HG03097 (cell line): ENCODE data around the gene NRN1L.
A peak's percentile ranks its signal among the peaks of the same experiment; 100 is the strongest.
"Not testable (repeated sequence)": the region's sequence is repeated elsewhere in the genome, so short reads cannot be mapped to it uniquely, and the experiment has no call there.

Experiments used
- ATAC-seq: cut with Tn5 transposase; IDR thresholded peaks from one replicate; pipeline ENCODE4 v1.9.1; 2021; ENCODE audit not compliant: unreplicated experiment, low FRiP score

Gene NRN1L

DNA sequence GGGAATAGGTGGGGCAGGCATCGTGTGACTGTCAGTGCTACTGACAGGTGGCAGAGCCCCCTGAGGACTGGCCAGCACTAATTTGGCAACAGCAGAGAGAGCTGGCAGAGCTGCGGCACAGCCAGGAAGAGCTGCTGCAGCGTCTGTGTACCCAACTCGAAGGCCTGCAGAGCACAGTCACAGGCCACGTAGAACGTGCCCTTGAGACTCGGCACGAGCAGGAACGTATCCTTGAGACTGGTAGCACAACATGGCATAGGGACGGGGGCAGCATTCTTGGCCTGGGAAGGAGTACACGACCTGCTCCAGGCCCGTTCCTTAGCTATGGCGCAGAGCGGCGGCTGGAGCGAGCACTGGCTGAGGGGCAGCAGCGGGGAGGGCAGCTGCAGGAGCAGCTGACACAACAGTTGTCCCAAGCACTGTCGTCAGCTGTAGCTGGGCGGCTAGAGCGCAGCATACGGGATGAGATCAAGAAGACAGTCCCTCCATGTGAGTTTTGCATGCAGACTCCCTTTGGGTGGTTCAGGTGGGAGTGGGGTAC is 3.0 kb upstream of the NRN1L start:
- ATAC-seq: no peak

DNA sequence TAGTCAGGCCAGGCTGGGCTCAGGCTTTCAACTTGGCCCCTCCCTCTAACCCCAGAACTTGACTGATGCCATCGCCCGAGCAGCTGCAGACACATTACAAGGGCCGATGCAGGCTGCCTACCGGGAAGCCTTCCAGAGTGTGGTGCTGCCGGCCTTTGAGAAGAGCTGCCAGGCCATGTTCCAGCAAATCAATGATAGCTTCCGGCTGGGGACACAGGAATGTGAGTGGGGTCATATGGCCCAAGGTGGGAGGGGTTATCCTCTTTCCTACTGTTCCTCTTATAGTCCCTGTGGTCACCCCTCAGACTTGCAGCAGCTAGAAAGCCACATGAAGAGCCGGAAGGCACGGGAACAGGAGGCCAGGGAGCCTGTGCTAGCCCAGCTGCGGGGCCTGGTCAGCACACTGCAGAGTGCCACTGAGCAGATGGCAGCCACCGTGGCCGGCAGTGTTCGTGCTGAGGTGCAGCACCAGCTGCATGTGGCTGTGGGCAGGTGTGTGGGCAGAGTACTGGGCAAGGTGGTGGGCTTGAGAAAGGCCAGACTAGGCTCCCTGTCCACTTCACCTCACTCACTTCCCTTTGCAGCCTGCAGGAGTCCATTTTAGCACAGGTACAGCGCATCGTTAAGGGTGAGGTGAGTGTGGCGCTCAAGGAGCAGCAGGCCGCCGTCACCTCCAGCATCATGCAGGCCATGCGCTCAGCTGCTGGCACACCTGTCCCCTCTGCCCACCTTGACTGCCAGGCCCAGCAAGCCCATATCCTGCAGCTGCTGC is 2.1 kb upstream of the NRN1L start:
- ATAC-seq: no peak

DNA sequence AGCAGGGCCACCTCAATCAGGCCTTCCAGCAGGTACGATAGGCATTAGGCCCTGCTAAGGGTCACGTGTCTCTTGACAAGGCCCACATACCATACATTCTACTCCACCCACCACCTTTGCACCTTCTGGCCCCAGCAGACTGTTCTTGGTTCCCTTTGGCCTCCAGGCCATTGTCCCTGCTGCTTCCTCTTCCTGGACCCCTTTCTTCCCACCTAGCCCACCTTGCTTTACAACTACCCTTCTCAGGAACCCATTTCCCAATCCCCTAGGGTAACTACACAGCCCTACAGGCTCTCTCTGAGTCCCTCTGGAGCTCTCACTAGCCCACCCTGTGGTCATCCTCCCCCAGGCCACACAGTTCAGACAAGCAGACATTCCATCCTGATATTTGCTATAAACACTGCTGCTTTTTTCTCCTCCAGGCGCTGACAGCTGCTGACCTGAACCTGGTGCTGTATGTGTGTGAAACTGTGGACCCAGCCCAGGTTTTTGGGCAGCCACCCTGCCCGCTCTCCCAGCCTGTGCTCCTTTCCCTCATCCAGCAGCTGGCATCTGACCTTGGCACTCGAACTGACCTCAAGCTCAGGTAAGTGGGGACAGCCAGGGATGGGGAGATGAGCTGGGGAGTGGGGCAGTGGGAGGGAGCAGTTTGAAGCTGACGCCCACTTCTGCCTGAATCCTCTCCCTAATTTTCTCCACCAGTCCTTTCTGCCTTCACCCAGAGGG is 1.4 kb upstream of the NRN1L start:
- no peak for ATAC-seq

DNA sequence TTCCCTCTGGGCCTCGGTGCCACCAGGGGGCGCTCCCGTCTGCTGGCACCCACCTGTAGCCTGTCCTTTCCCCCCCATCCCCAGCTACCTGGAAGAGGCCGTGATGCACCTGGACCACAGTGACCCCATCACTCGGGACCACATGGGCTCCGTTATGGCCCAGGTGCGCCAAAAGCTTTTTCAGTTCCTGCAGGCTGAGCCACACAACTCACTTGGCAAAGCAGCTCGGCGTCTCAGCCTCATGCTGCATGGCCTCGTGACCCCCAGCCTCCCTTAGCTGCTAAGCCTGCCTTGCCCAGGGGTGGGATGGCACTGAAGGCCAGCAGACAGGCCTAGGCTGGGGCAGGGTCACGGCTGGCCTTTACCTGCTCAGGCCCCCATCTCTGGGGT is 818 bp upstream of the NRN1L start:
- no peak for ATAC-seq

DNA sequence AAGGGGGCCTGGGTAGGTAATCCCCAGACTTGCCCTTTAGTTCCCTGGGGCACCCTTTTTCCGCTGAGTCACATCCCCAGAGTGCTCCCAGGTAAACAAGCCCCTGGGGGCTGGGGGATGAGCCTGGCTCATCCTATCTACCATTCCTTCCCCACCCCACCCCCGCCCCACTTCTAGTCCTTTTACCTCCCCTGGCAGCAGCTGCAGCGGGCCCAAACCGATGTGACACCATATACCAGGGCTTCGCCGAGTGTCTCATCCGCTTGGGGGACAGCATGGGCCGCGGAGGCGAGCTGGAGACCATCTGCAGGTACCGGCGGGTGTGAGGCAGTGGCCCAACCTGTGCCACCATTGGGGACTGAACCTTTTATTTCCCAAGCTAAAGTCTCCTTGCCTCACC is 860 bp downstream of the NRN1L start:
- no peak for ATAC-seq

DNA sequence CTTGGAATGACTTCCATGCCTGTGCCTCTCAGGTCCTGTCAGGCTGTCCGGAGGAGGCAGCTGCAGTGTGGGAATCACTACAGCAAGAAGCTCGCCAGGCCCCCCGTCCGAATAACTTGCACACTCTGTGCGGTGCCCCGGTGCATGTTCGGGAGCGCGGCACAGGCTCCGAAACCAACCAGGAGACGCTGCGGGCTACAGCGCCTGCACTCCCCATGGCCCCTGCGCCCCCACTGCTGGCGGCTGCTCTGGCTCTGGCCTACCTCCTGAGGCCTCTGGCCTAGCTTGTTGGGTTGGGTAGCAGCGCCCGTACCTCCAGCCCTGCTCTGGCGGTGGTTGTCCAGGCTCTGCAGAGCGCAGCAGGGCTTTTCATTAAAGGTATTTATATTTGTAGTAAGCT is 1.3 kb downstream of the NRN1L start:
- ATAC-seq: no peak

DNA sequence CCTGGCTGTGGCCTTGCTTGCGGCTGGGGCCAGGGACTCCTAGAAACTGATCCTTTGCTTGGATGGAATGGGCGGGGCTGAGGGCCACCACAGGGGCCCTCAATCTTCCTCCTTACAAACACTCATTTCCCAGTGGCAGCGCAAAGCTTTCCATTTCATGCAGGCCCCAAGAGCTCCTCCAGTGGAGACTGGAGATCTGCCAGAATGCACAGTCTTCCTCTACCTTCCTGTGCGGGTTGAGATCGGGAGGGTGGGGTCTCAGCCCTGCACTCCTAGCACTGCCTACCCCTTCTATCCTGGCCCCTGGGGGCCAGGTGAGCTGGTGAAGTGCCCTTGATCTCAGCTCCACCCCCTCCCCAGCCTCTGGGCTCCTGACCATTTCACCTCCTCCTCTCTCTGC is 1.7 kb downstream of the NRN1L start:
- no peak for ATAC-seq

DNA sequence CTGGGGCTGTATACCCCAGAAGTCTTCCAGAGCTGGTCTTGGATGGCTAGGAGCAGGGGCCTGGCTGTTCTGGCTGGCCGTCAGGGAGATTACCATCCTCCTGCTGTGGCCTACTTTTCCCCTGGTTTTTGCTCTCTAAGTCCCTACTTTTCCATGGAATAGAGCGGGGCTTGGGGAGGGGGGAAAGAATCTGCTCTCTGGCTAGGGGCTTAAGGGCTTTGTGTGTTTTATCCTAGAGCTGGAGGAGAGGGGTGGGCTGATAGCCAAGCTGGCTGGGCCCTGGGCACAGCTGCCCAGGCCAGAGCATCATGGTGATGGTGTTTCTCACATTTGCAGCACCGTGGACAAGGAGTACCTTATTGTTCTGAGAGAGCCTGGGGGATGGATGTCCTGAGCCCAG is 3.6 kb downstream of the NRN1L start:
- ATAC-seq: no peak

DNA sequence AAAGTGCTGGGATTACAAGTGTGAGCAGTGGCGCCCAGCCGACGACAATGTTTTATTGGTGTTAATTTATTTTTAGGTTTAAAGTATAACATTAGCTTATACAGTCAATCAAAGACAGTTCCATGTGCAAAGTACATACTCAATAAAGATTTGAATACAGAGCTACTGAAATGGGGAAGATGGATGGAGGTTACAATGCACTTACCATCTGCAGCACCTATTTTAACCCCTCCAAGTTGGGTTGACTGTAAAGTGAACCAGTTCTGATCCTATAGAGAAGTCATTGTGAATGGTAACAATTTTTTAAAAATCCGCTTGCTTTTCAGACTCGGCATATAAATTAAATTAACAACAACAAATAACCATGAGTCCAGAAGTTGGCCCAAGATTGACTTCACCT is 7.7 kb downstream of the NRN1L start:
- no peak for ATAC-seq

DNA sequence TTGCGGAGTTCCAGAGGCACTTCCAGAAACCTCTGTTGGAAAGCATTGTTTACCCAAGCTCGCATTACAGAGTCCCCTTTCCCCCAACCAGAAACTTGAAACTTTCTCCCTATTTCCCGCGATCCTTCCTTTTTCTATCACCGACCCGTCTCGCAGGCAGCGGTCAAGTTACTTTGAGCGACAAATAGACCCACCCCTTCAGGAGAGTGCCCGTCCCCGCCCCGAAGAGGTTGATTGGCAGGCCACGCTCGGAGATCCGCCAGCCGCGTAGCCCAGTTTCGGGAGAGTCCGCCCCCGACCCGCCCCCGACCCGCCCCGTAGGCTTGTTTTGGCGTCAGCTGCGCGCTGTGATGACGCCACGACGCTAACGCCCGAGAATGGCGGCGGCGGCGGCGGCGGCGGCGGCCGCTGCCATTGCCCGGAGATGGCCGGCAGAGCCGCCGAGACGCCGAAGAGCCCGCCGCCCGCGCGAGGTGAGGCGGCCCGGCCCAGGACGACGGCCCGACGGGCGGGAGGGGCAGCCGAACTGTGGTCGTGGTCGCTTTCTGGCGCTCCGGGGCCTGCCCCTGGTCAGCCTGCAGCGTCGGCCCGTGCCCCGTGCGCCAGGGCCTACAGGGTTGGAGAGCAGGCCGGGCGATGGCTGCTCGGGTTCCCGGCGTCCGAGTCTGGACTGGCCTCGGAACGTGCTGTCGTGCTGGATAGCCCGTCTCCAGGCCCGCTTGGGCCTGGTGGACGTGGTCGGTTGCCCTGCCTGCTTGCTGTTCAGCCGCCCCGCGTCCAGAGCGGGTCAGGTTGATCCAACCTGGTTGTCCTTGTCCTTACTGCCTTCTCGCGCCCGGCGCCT is 8.4 kb downstream of the NRN1L start, which contains the start of gene PSKH1:
Gene PSKH1 (plus strand): TSS at position 356 of the 844 bp plus-strand sequence. CDS start 15,496 bp downstream, outside the sequence.
- ATAC-seq: peak; percentile 74

DNA sequence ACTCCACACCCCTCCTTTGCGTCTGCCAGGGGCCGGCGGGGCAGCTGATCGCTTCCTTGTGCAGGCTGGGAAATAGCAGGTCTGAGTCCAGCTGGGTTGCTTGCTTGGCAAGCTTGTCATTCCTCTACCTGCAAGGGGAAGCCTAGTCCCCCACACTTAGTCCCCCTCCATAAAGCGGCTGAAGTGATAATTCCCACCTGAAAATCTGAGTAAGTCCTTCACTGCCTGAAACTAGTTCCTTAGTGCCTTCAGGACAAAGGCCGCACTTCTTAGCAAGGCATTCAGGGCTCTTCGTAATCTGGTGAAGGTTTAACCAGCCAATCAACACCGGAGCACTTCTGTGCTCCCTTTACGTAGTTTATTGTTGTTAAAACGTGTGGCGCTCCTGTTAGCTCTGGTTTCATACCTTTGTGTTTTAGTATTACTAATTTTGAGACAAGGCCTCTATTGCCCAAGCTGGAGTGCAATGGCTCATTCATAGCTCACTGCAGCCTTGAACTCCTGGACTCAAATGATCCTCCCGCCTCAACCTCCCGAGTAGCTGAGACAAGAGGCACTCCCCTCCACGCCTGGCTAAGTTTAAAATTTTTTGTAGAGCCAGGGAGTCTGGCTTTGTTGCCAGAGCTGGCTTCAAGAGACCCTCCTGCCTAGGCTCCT is 9.2 kb downstream of the NRN1L start:
- no peak for ATAC-seq

DNA sequence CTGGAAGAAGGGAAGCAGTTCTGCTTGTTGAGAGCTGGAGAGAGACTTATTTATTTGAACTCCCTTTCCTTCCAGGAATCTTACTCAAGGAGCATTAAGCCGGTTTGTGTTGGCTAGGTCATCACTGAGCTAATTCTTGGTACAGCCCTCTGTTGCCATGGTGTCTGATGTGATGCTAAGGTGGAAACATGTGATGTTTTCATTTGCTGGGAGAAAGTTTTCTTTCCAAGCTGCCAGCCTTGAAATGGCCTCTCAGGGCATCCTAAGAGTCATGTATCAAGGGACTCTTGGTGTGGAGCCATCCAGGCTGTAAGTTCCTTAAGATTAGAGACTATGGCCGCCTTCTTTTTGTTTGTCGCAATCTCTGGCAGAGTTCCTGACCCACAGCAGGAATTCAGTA is 12.5 kb downstream of the NRN1L start:
- ATAC-seq: no peak

DNA sequence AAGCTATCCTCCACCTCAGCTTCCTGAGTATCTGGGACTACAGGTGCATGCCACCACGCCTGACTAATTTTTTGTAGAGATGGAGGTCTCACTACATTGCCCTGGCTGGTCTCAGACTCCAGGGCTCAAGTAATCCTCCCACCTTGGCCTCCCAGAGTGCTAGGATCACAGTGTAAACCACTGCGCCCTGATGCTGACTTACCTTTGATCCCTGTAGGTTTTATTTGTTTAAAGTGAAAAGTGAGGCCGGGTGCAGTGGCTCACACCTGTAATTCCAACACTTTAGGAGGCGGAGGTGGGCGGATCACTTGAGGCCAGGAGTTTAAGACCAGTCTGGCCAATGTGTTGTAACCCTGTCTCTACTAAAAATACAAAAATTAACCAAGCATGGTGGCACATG is 17.0 kb downstream of the NRN1L start:
- no peak for ATAC-seq

DNA sequence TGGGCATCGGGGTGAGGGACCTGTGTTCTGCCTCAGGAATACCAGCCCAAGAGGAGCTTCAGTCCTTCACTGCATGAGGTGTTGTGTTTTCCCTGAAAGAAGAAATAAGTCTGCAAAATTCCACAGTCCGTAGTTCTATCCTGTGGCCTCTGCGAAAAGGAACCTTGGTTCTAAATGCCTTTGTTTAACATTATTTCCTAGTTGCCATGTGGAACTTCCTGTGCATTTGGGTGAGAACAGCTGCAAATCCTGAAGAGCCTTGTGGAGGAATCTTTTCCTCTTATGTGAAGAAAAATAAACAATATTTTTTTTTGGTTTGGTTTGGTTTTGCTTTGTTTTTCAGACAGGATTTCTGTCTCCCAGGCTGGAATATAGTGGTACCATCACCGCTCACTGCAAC is 18.1 kb downstream of the NRN1L start:
- ATAC-seq: no peak

DNA sequence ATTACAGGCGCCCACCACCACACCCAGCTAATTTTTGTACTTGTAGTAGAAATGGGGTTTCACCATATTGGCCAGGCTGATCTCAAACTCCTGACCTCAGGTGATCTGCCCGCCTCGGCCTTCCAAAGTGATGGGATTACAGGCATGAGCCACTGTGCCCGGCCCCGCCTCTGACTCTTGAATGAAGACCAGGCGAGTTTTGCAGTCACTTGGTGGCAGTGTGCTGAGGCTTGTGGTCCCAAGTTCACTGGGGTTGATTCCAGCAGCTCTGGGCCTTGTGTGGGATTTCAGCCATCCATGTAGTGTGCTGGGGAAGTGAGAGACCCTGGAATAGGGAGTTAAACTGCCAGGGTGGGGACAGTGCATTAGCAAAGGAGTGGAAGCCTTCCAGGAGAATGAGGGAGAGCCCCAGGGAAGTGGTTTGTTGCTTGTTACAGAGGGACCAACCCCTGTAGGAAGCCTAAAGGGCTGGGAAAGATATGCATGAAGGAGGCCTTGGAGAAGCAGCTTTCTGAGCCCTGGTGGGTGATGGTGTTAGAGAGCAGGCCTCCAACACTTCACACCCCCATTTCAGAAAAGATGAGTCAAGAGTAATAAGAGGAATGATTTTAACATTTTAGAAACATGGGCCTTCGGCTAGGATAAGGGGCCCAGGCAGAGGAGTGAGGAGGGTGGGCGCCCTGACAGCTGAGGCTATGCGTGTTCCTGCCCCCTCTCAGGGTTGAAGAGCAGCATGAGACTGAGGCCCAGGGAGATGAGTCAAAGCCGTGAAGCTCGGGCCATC is 22.9 kb downstream of the NRN1L start:
- ATAC-seq: no peak

DNA sequence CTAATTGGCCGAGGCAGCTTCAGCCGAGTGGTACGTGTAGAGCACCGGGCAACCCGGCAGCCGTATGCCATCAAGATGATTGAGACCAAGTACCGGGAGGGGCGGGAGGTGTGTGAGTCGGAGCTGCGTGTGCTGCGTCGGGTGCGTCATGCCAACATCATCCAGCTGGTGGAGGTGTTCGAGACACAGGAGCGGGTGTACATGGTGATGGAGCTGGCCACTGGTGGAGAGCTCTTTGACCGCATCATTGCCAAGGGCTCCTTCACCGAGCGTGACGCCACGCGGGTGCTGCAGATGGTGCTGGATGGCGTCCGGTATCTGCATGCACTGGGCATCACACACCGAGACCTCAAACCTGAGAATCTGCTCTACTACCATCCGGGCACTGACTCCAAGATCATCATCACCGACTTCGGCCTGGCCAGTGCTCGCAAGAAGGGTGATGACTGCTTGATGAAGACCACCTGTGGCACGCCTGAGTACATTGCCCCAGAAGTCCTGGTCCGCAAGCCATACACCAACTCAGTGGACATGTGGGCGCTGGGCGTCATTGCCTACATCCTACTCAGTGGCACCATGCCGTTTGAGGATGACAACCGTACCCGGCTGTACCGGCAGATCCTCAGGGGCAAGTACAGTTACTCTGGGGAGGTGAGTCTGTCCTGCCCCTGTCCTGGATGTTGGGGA is 24.5 kb downstream of the NRN1L start:
- no peak for ATAC-seq

DNA sequence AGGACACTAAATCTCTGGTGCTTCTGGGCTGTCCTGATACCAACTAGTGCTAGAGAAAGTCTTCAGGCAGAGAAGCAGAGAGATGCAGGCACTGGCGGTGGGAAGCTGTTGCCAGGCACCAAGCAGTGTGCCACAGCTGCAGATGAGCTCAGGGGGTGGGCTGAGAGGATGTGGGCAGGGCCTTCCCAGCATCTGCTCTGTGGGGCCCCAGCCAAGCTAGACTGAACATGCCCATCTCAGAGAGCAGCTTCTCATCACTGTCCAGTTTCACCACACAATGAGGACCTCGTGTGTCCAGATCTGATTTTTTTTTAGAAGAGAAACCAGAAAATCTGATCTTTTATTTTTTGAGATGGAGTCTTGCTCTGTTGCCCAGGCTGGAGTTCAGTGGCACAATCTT is 25.5 kb downstream of the NRN1L start:
- ATAC-seq: no peak

DNA sequence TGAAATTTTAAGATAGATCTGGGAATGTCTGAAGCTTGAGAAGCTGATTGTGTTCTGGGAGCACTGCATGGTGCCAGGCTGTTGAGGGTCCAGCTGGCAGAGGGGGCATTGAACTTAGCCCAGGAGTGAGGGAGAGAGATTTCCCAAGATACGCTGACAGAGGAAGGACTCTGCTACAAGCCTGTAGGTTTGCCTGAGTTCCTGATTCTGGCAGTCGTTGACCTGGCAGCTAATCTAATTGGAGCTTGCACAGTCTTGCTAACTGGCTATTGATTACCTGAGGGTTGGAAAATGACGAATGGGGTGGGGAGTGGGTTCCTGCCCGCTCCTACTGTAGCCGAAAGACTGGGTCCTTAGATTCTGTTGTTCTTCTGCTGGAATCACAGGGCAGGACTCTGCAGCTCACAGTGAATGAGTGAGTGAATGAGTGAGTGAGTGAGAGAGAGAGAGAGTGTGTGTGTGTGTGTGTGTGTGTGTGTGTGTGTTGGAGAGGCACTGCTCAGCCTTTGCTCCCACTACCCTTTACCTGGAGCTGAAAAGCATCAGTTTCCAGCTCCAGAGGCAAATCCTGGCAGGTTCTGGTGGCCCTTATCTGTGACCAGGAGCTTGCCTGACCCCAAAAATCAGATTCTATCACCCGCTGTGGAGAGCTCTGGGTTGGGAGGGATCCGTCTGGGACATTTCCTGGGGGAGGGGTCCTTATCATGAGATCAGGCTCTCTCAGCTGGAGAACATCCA is 30.2 kb downstream of the NRN1L start:
- no peak for ATAC-seq

DNA sequence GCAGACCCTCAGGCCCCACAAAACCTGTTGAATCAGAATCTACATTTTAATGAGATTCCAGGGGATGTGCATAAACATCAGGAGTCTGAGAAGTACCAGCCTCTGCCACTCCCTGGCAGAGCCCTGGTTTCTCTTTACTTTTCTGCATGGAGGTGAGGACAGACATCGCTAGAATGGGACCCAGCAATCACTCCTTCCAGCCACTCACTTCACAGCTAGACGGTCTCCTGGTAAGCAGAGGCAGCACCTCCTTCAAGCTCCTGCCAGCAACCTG is 30.7 kb downstream of the NRN1L start:
- ATAC-seq: not testable (repeated sequence)
